GM19025 (cell line): Measurements from ENCODE around the gene USP37.

Experiments
- ATAC-seq: cut with Tn5 transposase; IDR thresholded peaks from one replicate; pipeline ENCODE4 v1.9.1; 2021; ENCODE audit warnings: mild to moderate bottlenecking, low read depth, moderate library complexity; ENCODE audit not compliant: unreplicated experiment

USP37 gene

GRCh38 chr2:218479595-218479994 lies 88.6 kb downstream of the USP37 start:
- ATAC-seq: no peak

- ATAC-seq: no peak
These were observed 89.6 kb downstream of the USP37 start for GRCh38 chr2:218478544-218478943.

GRCh38 chr2:218477247-218477646 lies 90.9 kb downstream of the USP37 start:
- no peak for ATAC-seq

DNA sequence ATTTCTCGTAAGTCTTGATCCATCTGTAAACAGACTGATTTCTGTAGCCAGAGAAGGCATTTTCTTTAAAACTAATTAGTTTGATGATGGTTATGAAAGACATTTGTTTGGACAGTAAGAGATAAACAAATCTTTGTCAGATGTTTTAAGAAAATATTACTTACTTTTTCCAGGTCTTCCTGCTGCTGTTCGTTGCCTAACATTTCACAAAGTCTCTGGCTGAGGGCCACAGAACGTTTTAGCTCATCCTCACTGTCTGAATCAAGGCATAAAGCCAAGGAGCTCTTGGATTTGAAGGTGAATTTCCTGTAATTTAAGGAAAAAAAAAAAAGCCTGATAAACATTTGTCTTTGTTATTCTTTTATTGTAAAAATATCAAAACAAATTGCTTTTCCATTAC lies 91.5 kb downstream of the USP37 start:
- no peak for ATAC-seq

- ATAC-seq: no peak
These were observed 93.6 kb downstream of the USP37 start for GRCh38 chr2:218474527-218474926.

DNA sequence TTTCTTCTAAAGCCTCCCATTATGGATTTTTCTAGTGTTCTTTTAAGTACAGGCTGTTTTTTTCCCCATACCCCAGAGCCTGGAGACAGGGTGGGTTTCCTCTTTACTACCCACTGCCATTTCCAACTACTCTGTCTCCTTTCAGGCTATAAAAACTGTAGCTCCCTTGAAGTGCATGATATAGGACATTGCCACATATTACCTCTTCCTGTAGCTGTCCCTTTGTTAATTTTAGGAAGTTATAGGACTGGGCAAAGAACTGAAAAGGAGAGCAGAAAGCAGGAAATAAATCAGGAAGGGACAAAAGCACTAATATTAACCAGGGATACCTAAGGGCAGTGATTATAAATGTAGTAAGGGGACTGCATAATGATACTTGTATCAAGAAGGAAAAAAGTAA lies 95.2 kb downstream of the USP37 start:
- no peak for ATAC-seq

- ATAC-seq: no peak
These were observed 96.2 kb downstream of the USP37 start for GRCh38 chr2:218471982-218472381.

DNA sequence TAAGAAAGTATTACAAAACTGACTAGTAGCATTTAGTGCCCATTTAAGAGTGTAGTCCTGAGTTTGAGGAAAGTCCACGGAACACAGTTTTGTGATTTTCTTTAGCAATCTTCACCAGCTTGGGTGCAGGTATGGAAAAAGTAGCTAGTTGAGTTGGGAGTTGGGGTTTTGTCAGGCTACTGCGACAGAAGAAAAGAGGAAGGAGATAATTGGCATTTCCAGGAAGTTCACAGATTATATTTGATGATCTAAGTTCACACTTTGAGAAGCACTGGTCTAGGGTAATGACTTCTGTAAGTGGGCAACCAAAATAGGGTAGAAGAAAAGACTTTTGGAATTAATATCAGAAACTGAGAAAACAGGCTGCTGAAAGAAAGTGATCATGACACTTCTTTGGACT lies 97.1 kb downstream of the USP37 start:
- ATAC-seq: no peak

GRCh38 chr2:218470448-218470847 lies 97.7 kb downstream of the USP37 start:
- no peak for ATAC-seq

DNA sequence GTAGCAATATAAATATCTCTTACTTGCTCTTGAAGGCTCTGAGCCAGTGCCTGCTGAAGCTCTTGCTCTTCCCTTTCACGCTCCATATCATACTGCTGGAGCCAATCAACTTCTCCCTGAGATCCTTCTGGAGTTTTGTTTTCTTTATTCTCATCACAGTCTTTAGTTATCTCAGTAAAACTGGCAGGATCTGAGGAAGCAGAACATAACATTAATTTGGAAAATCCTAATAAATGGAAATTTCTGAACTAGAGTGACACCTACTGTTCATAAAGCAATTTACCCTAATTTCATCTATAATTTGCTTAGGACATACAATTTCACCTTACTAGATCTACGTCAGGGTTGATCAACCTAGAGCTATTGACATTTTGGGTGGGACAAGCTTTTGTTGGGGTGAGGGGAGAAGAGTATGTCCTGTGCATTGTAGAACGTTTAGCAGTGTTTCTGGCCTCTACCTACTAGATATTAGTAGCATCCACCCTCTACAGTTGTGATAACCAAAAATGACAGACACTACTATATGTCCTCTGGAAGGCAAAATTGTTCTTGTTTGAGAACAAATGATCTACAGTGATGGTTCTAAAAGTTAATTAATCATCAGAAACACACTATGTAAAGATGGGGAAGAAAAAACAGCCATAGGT lies 102.0 kb downstream of the USP37 start:
- ATAC-seq: no peak

- ATAC-seq: no peak
These were observed 109.6 kb downstream of the USP37 start for GRCh38 chr2:218458598-218458997.

GRCh38 chr2:218456849-218457248 lies 111.3 kb downstream of the USP37 start:
- no peak for ATAC-seq

DNA sequence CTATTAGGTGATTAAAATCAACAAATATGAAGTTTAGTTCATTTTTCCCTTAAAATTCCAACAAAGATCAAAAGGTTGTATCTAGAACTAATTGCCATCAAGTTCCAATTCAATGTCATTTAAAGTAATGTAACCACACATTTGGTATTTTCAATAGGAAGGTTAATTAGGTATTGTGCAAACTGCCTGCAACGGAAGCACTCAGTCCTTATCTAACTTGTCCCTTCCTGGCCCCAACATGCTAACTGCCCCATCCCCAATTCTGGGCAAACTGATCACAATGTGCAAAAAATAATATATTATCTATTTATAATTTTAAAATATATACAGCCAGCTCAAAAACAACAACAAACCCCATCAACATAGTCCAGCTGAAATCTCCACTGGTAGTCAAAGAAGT lies 116.1 kb downstream of the USP37 start:
- ATAC-seq: no peak

DNA sequence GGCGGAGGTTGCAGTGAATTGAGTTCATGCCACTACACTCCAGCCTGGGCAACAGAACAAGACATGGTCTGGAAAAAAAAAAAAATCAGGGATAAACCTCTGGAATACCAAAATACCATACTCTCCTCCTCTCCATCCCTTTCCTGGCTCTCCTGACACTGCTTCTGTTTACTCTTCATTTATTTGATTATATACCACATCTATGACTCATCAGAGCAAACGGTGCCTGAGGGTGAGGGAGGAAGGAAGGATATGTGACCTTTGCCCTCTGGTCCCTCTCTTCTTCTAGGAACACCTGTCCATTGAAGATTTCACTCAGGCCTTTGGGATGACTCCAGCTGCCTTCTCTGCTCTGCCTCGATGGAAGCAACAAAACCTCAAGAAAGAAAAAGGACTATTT lies 119.2 kb downstream of the USP37 start:
- no peak for ATAC-seq

GRCh38 chr2:218447072-218447471 lies 121.1 kb downstream of the USP37 start:
- no peak for ATAC-seq

- no peak for ATAC-seq
These were observed 121.6 kb downstream of the USP37 start for GRCh38 chr2:218446547-218446946.

DNA sequence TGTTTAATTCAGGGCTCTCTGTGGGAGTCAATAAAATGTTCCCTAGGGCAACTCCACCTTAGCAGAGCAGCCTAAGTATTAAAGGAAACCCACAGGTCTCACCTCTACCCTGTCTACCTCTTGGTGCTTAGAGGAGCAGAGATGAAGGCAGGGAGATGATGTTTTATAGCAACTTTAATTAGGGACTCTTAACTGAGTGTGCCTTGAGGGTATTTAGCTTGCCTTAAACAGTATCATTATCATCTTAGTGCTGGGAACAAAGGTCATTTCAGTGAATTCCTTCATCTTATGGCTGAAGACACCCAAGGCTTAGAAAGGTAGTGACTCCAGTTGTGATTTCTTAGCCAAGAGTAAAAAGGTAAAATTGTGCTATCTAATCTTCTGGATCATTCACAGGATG lies 122.5 kb downstream of the USP37 start:
- ATAC-seq: no peak

DNA sequence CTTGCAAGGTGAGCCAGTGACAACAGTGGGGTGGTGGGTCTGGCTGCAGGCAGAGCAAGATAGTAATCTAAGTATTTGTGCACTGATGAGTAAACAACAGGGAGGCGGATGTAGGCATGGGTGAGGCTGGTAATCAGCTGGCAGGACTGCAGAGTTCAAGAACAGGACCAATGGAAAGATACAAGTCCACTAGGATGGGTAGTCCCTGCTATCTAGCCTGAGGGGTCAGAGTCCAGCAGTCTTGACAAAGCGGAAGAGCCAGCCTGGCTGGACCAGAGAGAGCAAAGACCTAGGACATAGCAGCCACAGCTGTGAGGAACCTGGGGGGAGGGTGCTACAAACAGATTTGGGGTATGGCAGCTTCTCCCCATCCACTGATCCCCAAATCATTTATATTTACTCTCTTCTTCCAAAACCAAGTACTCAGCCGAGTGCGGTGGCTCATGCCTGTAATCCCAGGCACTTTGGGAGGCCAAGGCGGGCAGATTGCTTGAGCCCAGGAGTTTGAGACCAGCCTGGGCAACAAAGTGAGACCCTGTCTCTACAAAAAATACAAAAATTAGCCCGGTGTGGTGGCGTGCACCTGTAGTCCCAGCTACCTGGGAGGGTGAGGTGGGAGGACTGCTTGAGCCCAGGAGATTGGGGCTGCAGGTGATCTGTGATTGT lies 123.3 kb downstream of the USP37 start:
- no peak for ATAC-seq

DNA sequence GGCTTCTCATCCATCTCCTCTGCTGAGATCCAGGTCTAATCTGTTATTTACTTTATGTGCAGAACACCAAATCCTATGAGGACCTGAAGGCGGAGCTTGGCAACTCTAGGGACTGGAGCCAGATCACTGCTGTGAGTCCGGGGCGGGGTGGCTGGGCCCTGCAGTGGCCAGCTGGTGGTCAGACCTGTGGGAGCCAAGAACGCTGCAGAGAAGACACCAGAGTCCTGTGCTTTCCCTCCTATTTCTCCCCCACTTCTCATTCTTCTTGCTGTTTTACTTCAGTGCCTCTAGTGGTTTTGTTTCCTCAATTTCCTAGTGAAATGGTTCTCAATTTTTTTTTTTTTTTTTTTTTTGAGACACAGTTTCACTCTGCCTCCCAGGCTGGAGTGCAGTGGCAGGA lies 129.6 kb downstream of the USP37 start:
- no peak for ATAC-seq

DNA sequence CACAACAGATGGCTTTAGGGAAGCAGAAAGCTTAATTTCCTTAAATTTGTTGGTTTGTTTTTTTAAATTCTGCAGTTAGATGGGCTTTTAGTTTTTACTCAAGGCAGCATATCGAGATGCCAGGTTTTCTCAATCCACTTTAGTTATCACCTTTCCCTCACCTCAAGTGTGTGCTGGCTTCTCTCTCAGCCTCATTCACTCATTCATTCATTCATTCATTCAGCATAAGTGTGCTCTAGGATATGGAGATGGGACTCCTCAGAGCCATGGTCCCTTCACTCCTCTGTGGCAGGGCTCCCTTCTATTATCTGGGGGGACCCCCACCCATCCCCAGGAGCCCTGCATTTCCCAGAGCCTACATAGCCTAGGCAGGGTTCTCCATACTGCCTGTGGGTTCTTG lies 130.2 kb downstream of the USP37 start:
- ATAC-seq: no peak

- ATAC-seq: no peak
These were observed 131.2 kb downstream of the USP37 start for GRCh38 chr2:218436992-218437391.
